HuH-7.5 (cell line): Measurements from ENCODE around the gene SEMA7A.

Experiments used
- DNase-seq: peaks from one replicate; pipeline ENCODE4 v3.0.0; 2011; ENCODE audit warnings: low spot score

The SEMA7A gene

GRCh38 chr15:74387141-74387541 lies 46.6 kb downstream of the SEMA7A start:
- no peak for DNase-seq

GRCh38 chr15:74386496-74387140 lies 47.1 kb downstream of the SEMA7A start:
- no peak for DNase-seq

- DNase-seq = no peak
Measured at GRCh38 chr15:74385733-74386132, 48.0 kb downstream of the SEMA7A start.

- DNase-seq = no peak
Measured at GRCh38 chr15:74384881-74385643, 48.7 kb downstream of the SEMA7A start.

GRCh38 chr15:74384566-74384880 lies 49.2 kb downstream of the SEMA7A start:
- DNase-seq = no peak

- DNase-seq = no peak
Measured at GRCh38 chr15:74383695-74384565, 49.8 kb downstream of the SEMA7A start.

- DNase-seq = no peak
Measured at GRCh38 chr15:74383286-74383685, 50.5 kb downstream of the SEMA7A start.

GRCh38 chr15:74382004-74382816 lies 51.5 kb downstream of the SEMA7A start:
- DNase-seq = peak; percentile 100

- no peak for DNase-seq
Measured at GRCh38 chr15:74381481-74381880, 52.3 kb downstream of the SEMA7A start.

GRCh38 chr15:74381190-74381453 lies 52.6 kb downstream of the SEMA7A start:
- DNase-seq = no peak

GRCh38 chr15:74380361-74381189 lies 53.2 kb downstream of the SEMA7A start:
- no peak for DNase-seq

GRCh38 chr15:74378848-74379247 lies 54.9 kb downstream of the SEMA7A start:
- no peak for DNase-seq

- DNase-seq = no peak
Measured at GRCh38 chr15:74377831-74378766, 55.7 kb downstream of the SEMA7A start.

GRCh38 chr15:74376825-74377581 lies 56.8 kb downstream of the SEMA7A start:
- peak; percentile 5 for DNase-seq

GRCh38 chr15:74376226-74376625 lies 57.5 kb downstream of the SEMA7A start:
- DNase-seq = no peak

- DNase-seq = peak; percentile 87
Measured at GRCh38 chr15:74375303-74375693, 58.5 kb downstream of the SEMA7A start.

- no peak for DNase-seq
Measured at GRCh38 chr15:74374648-74375302, 59.0 kb downstream of the SEMA7A start.

GRCh38 chr15:74373731-74374647 lies 59.8 kb downstream of the SEMA7A start:
- peak; percentile 100 for DNase-seq
